HepG2 (cell line): ENCODE results near the gene ACADSB. TPM values are rescaled to one million over a fixed set of nuclear protein-coding genes. Genes with fewer than 3 reads are reported as not detected.

ENCODE experiments used
- ARID3A ChIP-seq: IDR thresholded peaks from 2 replicates; pipeline ENCODE4 v1.6.1; 2012; ENCODE audit warnings: low read depth, low read length, improper control_type of control experiment
- DMTF1 ChIP-seq: sonication (generic); formaldehyde crosslinking; IDR thresholded peaks from 2 replicates; pipeline ENCODE4 v1.4.0; 2020; ENCODE audit warnings: mild to moderate bottlenecking, missing genetic modification reagents
- DNMT3B ChIP-seq: conservative IDR thresholded peaks from 2 replicates; pipeline ENCODE4 v1.6.1; 2016; ENCODE audit warnings: missing biosample characterization, control low read depth
- FOXJ3 ChIP-seq: sonication (generic); formaldehyde crosslinking; IDR thresholded peaks from 2 replicates; pipeline ENCODE4 v1.4.0; 2020; ENCODE audit warnings: missing genetic modification reagents, mild to moderate bottlenecking, borderline replicate concordance
- HNF1A ChIP-seq, 2 experiments: sonication (generic) in 1 of 2; formaldehyde crosslinking in 1 of 2; IDR thresholded peaks; 2 replicates each; pipeline versions ENCODE4 v1.4.0 to v1.6.1; 2016 to 2020; ENCODE audit warnings: borderline replicate concordance in 1 of 2, low read depth in 1 of 2, mild to moderate bottlenecking in 1 of 2, missing genetic modification reagents in 1 of 2
- KDM6A ChIP-seq: IDR thresholded peaks from 2 replicates; pipeline ENCODE4 v1.6.1; 2016; ENCODE audit warnings: low read depth
- KLF9 ChIP-seq: IDR thresholded peaks from 2 replicates; pipeline ENCODE4 v1.6.1; 2016; ENCODE audit warnings: low read depth
- PRDM10 ChIP-seq: sonication (generic); formaldehyde crosslinking; IDR thresholded peaks from 2 replicates; pipeline ENCODE4 v1.4.0; 2020; ENCODE audit warnings: low read depth, missing genetic modification reagents
- TARDBP ChIP-seq: sonication (generic); formaldehyde crosslinking; IDR thresholded peaks from 2 replicates; pipeline ENCODE4 v1.8.0; 2022; ENCODE audit warnings: mild to moderate bottlenecking, missing genetic modification reagents
- U2AF2 ChIP-seq: fragments of 200-400 bp; formaldehyde crosslinking; IDR thresholded peaks from 2 replicates; pipeline ENCODE4 v1.6.1; 2017; ENCODE audit warnings: low read depth, mild to moderate bottlenecking, low read length
- ZBTB43 ChIP-seq: sonication (generic); formaldehyde crosslinking; conservative IDR thresholded peaks from 2 replicates; pipeline ENCODE4 v1.4.0; 2020; ENCODE audit warnings: missing genetic modification reagents
- ZNF414 ChIP-seq: sonication (generic); formaldehyde crosslinking; IDR thresholded peaks from 2 replicates; pipeline ENCODE4 v1.5.0; 2020; ENCODE audit warnings: missing genetic modification reagents
- ZNF776 ChIP-seq: sonication (generic); formaldehyde crosslinking; IDR thresholded peaks from 2 replicates; pipeline ENCODE4 v1.4.0; 2020; ENCODE audit warnings: mild to moderate bottlenecking, missing genetic modification reagents
- polyA plus RNA-seq, 8 experiments: library from polyadenylated mRNA; depleted of rRNA in 3 of 8; stranded (reverse) in 7 of 8; unstranded in 1 of 8; fragments of >200 nt; fragmentation: Illumina TruSeq in 4 of 8; extraction: Trizol in 4 of 8; gene quantifications; 2 replicates each; pipeline versions ENCODE4 v1.2.1 to v1.2.3, GENCODE V29; 2011 to 2016; ENCODE audit warnings: low read depth in 4 of 8, missing spikeins in 1 of 8, mixed read lengths in 1 of 8; ENCODE audit not compliant: insufficient read depth in 1 of 8
- total RNA-seq, 5 experiments: library from RNA; depleted of rRNA; stranded (reverse); fragments of >200 nt; fragmentation: Illumina TruSeq; extraction: Trizol; gene quantifications; 2 replicates each; pipeline ENCODE4 v1.2.3, GENCODE V29; 2016; ENCODE audit warnings: low read depth in 1 of 5

ACADSB gene
- total and polyA plus RNA-seq, 2 of the 13 experiments (the other 11 are each of a cell fraction or from before 2014, with no cell fraction given) = 80.0 to 87.6 TPM

GRCh38 chr10:123019941-123020703, 11.3 kb downstream of the ACADSB start (continued):
- TF ChIP-seq DMTF1 (CRISPR knock-in tag) (no peak), ARID3A (peak; percentile 59), U2AF2 (no peak), KDM6A (CRISPR knock-in tag) (peak; percentile 64), FOXJ3 (CRISPR knock-in tag) (peak; percentile 74; the same call in 1 of the 2 replicates), ZBTB43 (CRISPR knock-in tag) (peak; percentile 69; the same call in 1 of the 2 replicates), ZNF414 (CRISPR knock-in tag) (no peak), DNMT3B (CRISPR knock-in tag) (0 out of 2 replicates have a peak, but pooled peaks have one; percentile 53), TARDBP (peak; percentile 14; the same call in 1 of the 2 replicates), PRDM10 (peak; percentile 88; the same call in 1 of the 2 replicates), KLF9 (CRISPR knock-in tag) (0 out of 2 replicates have a peak, but pooled peaks have one; percentile 9), HNF1A (IDR thresholded peaks at IDR 0.05; ENCODE audit: low read depth) (peak; percentile 67), HNF1A (CRISPR knock-in tag; IDR thresholded peaks at IDR 0.05; ENCODE audit: borderline replicate concordance) (peak; percentile 55; the same call in 1 of the 2 replicates), ZNF776 (CRISPR knock-in tag) (no peak)
